K562 (cell line): ENCODE data around the gene CTSF. TPM values are rescaled to one million over a fixed set of nuclear protein-coding genes. Genes with fewer than 3 reads are reported as not detected.

Source experiments
- ARNT ChIP-seq, 2 experiments: fragments of 450-650 bp; IDR thresholded peaks; 2 replicates each; pipeline ENCODE4 v1.6.1; 2016; ENCODE audit warnings: mild to moderate bottlenecking in 1 of 2
- LCOR ChIP-seq: sonication (generic); formaldehyde crosslinking; IDR thresholded peaks from 2 replicates; pipeline ENCODE4 v1.8.0; 2022; ENCODE audit warnings: mild to moderate bottlenecking, missing genetic modification reagents
- MYC ChIP-seq, 2 experiments: fragments of 250-450 bp in 1 of 2; sonication (Bioruptor Pico) in 1 of 2; IDR thresholded peaks; 2 replicates each; pipeline versions ENCODE4 v1.5.1 to v1.6.1; 2012 to 2021; ENCODE audit warnings: low read depth in 2 of 2, borderline replicate concordance in 1 of 2, improper control_type of control experiment in 1 of 2, low read length in 1 of 2, mild to moderate bottlenecking in 1 of 2, moderate library complexity in 1 of 2
- NCOA4 ChIP-seq: fragments of 450-650 bp; IDR thresholded peaks from 2 replicates; pipeline ENCODE4 v1.6.1; 2018; ENCODE audit warnings: mild to moderate bottlenecking; ENCODE audit not compliant: partially characterized antibody
- NR0B1 ChIP-seq: fragments of 450-650 bp; IDR thresholded peaks from one replicate; pipeline ENCODE4 v1.6.1; 2018; ENCODE audit warnings: mild to moderate bottlenecking, moderate library complexity; ENCODE audit not compliant: partially characterized antibody
- NR4A1 ChIP-seq, 2 experiments: fragments of 250-450 bp in 1 of 2; fragments of 450-650 bp in 1 of 2; sonication (Bioruptor Pico) in 1 of 2; IDR thresholded peaks; 2 replicates each; pipeline versions ENCODE4 v1.4.0 to v1.6.1; 2016 to 2020; ENCODE audit warnings: mild to moderate bottlenecking in 2 of 2, missing compliant biosample characterization in 1 of 2, missing genetic modification characterization in 1 of 2, moderate library complexity in 1 of 2
- PTBP1 ChIP-seq: fragments of 200-400 bp; formaldehyde crosslinking; IDR thresholded peaks from 2 replicates; pipeline ENCODE4 v1.6.1; 2017; ENCODE audit warnings: low read depth, low read length
- PTRF ChIP-seq: fragments of 450-650 bp; IDR thresholded peaks from 2 replicates; pipeline ENCODE4 v1.6.1; 2016; ENCODE audit warnings: mild to moderate bottlenecking, missing genetic modification characterization, missing compliant biosample characterization
- RERE ChIP-seq: sonication (generic); formaldehyde crosslinking; IDR thresholded peaks from 2 replicates; pipeline ENCODE4 v1.8.0; 2023; ENCODE audit warnings: missing genetic modification reagents, mild to moderate bottlenecking, borderline replicate concordance
- RUNX1 ChIP-seq: sonication (generic); IDR thresholded peaks from 2 replicates; pipeline ENCODE4 v1.6.1; 2016; ENCODE audit warnings: antibody characterized with exemption, low read depth
- TEAD4 ChIP-seq, 2 experiments: sonication (generic) in 1 of 2; formaldehyde crosslinking in 1 of 2; IDR thresholded peaks; 2 replicates each; pipeline versions ENCODE4 v1.6.1 to v1.8.0; 2012 to 2022; ENCODE audit warnings: borderline replicate concordance in 1 of 2, inconsistent platforms in 1 of 2, low read length in 1 of 2, mild to moderate bottlenecking in 1 of 2, missing genetic modification reagents in 1 of 2
- TOE1 ChIP-seq, 2 experiments: fragments of 450-650 bp in 1 of 2; sonication (generic) in 1 of 2; formaldehyde crosslinking in 1 of 2; IDR thresholded peaks; 2 replicates each; pipeline versions ENCODE4 v1.7.1 to v1.8.0; 2016 to 2022; ENCODE audit warnings: borderline replicate concordance in 2 of 2, mild to moderate bottlenecking in 2 of 2, antibody characterized with exemption in 1 of 2, inconsistent platforms in 1 of 2, low read depth in 1 of 2, missing genetic modification reagents in 1 of 2, moderate library complexity in 1 of 2
- TRIM25 ChIP-seq: fragments of 450-650 bp; IDR thresholded peaks from 2 replicates; pipeline ENCODE4 v1.7.0; 2016; ENCODE audit warnings: borderline replicate concordance
- ZFPM2 ChIP-seq: fragments of 250-450 bp; sonication (Bioruptor Pico); IDR thresholded peaks from 2 replicates; pipeline ENCODE4 v1.5.1; 2022; ENCODE audit warnings: mild to moderate bottlenecking
- polyA plus RNA-seq, 8 experiments: library from polyadenylated mRNA; depleted of rRNA in 4 of 8; stranded (reverse) in 5 of 8; unstranded in 3 of 8; fragments of >200 nt; fragmentation: Nextera tagmentation in 2 of 8; fragmentation: Illumina TruSeq in 1 of 8; extraction: Ambion mirVana in 2 of 8; extraction: Trizol in 1 of 8; gene quantifications; 2 replicates each; pipeline versions ENCODE4 v1.2.1 to v1.2.3, GENCODE V29; 2011 to 2014; ENCODE audit warnings: inconsistent platforms in 1 of 8, missing spikeins in 1 of 8
- total RNA-seq, 7 experiments: library from RNA; depleted of rRNA in 6 of 7; stranded (reverse); fragments of >200 nt in 6 of 7; fragmentation: Illumina TruSeq in 2 of 7; extraction: Trizol in 2 of 7; gene quantifications; 2 replicates each; pipeline versions ENCODE4 v1.2.1 to v1.2.3, GENCODE V29; 2011 to 2021; ENCODE audit warnings: low replicate concordance in 1 of 7

CTSF gene
- total and polyA plus RNA-seq, 9 of the 15 experiments (the other 6 are each of a cell fraction or from before 2014, with no cell fraction given) = 0.41 to 10.5 (median 3.8) TPM

GRCh38 chr11:66546368-66546965 lies 21.9 kb downstream of the CTSF start, which contains the start of gene ACTN3 (continued):
- TF ChIP-seq RERE = no peak
- 0 out of 2 replicates have a peak, but pooled peaks have one; percentile 16 for TF ChIP-seq LCOR (CRISPR knock-in tag)
- 0 out of 2 replicates have a peak, but pooled peaks have one; percentile 52 for TF ChIP-seq TRIM25
- TF ChIP-seq ARNT (IDR thresholded peaks at IDR 0.05) = 0 out of 4 replicates have a peak, but pooled peaks of 1 of the 2 experiments have one; percentile 63
- TF ChIP-seq ZFPM2 (CRISPR knock-in tag) = no peak
- peak; percentile 49 for TF ChIP-seq NCOA4
- TF ChIP-seq MYC (IDR thresholded peaks at IDR 0.05; ENCODE audit: low read depth, low read length) = no peak
- TF ChIP-seq MYC (CRISPR knock-in tag; IDR thresholded peaks at IDR 0.05; ENCODE audit: borderline replicate concordance, low read depth) = peak; percentile 45; the same call in 1 of the 2 replicates
- TF ChIP-seq NR0B1 = no peak
- TF ChIP-seq PTRF (tag) = no peak
- peak; percentile 96 for TF ChIP-seq PTBP1
- peak; percentile 49; the same call in 1 of the 2 replicates for TF ChIP-seq TOE1 (IDR thresholded peaks at IDR 0.05; ENCODE audit: borderline replicate concordance)
- no peak for TF ChIP-seq TOE1 (CRISPR knock-in tag; IDR thresholded peaks at IDR 0.05; ENCODE audit: borderline replicate concordance, low read depth)
- TF ChIP-seq TEAD4 (IDR thresholded peaks at IDR 0.05; ENCODE audit: low read length) = 0 out of 2 replicates have a peak, but pooled peaks have one; percentile 3
- TF ChIP-seq TEAD4 (CRISPR knock-in tag; IDR thresholded peaks at IDR 0.05; ENCODE audit: borderline replicate concordance) = no peak
- TF ChIP-seq NR4A1 (CRISPR knock-in tag; IDR thresholded peaks at IDR 0.05) = no peak
- no peak for TF ChIP-seq NR4A1 (tag; IDR thresholded peaks at IDR 0.05)
- no peak for TF ChIP-seq RUNX1
